Measurements from ENCODE around the gene TM9SF2. TPM values are rescaled to one million over a fixed set of nuclear protein-coding genes. Genes with fewer than 3 reads are reported as not detected.

Gene TM9SF2
- total RNA-seq, 2 experiments from 2014 or later: 37.2 to 38.2 TPM

DNA sequence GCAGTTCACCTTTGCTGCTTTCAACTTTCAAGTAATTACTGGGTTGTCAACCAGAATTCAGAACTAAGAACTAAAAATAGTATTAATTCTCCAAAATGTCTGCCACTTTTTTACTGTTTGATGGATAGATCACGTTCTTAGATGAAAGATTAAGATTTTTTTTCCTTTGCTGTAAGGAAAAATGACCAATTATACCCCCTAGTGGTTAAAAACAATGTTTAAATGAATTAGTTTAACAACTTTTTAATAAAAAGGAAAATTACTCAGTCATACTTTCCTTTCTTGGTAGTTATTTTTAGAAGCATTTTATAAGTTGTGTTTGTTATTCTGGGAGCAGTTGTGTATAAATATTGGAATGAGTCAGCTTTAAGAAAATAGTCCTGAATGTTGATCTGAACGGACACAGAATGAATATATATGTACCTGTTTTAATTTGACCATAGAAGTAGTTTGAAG lies 4.6 kb downstream of the TM9SF2 start:
- DNase-seq (peak in 3 of 14 experiments; percentile 44 to 59 (median 50)), ATAC-seq (ENCODE audit: poor library complexity) (no peak)
- H3K4me1 ChIP-seq (ENCODE audit: insufficient read depth, low read length): peaks cover 23% of the 10 kb centered on the region
- no peak overlapping the region for H3K27ac ChIP-seq (ENCODE audit: low read depth in 1 of 2, low read length in 2 of 2)
- H3K9me3 ChIP-seq (ENCODE audit: control insufficient read depth in 1 of 2, insufficient read depth in 1 of 2, low read length in 2 of 2): peaks cover 7 to 9% of the 10 kb centered on the region in 2 experiments
- H3K4me1 Mint-ChIP-seq (ENCODE audit: low read depth): peaks cover 87% of the 10 kb centered on the region
- H3K4me3 Mint-ChIP-seq: peak overlapping the region; percentile 23
- ChIA-PET POLR2A (interaction anchor here (0.7 to 1.4 kb wide), 2 partner anchors 10 to 66 kb away, joined by 3 to 11 read pairs; no protein-coding TSS in a partner anchor), CTCF (interaction anchor here (0.6 to 3.1 kb wide), 4 partner anchors 29 to 151 kb away, joined by 3 to 13 read pairs (median 4); no protein-coding TSS in a partner anchor)
- H3K36me3 ChIP-seq (ENCODE audit: insufficient read depth, low read length): peaks cover 25% of the 10 kb centered on the region
- H3K27ac Mint-ChIP-seq: peak overlapping the region; percentile 34
- intact Hi-C loops (cut with DNase I, micrococcal nuclease): loop anchor here (1.0 to 10.0 kb wide), 3 partner anchors 64 to 211 kb away; no protein-coding TSS in a partner anchor
- TF ChIP-seq, protein P1, sequence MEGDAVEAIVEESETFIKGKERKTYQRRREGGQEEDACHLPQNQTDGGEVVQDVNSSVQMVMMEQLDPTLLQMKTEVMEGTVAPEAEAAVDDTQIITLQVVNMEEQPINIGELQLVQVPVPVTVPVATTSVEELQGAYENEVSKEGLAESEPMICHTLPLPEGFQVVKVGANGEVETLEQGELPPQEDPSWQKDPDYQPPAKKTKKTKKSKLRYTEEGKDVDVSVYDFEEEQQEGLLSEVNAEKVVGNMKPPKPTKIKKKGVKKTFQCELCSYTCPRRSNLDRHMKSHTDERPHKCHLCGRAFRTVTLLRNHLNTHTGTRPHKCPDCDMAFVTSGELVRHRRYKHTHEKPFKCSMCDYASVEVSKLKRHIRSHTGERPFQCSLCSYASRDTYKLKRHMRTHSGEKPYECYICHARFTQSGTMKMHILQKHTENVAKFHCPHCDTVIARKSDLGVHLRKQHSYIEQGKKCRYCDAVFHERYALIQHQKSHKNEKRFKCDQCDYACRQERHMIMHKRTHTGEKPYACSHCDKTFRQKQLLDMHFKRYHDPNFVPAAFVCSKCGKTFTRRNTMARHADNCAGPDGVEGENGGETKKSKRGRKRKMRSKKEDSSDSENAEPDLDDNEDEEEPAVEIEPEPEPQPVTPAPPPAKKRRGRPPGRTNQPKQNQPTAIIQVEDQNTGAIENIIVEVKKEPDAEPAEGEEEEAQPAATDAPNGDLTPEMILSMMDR (IDR thresholded peaks at IDR 0.05): peak; percentile 67
- H3K4me3 ChIP-seq (ENCODE audit: low read length): no peak overlapping the region
- no peaks in the 10 kb centered on the region for H3K27me3 ChIP-seq (ENCODE audit: control insufficient read depth in 1 of 2, insufficient read depth in 2 of 2, low read length in 2 of 2)
- H3K27me3 Mint-ChIP-seq: no peaks in the 10 kb centered on the region
- no peaks in the 10 kb centered on the region for H3K9me3 Mint-ChIP-seq
- H3K36me3 Mint-ChIP-seq (ENCODE audit: low read depth): peaks cover 63% of the 10 kb centered on the region

DNA sequence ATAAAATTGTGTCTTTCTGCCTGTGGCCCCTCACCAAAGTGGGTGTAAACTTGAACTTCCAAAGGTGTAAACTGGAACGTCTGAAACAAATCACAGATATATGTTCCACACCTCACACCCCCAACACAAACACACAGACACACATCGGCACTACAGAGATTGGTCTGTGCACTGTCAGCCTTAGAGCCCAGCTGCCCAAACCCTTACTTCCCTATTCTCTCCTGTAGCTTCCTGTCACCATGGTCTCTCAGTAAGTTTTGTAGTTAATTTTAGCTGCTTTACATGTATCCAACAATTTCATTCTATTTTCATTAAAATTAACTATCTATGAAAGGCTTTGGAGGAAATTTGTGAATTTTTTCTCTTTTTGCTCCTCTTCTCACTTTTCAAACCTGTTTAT lies 5.4 kb downstream of the TM9SF2 start:
- CTCF ChIA-PET: interaction anchor here (1.0 to 3.1 kb wide), 3 partner anchors 33 to 70 kb away, joined by 3 to 13 read pairs (median 6); no protein-coding TSS in a partner anchor
- Histone ChIP-seq H3K36me3 (ENCODE audit: insufficient read depth, low read length) (peaks cover 25% of the 10 kb centered on the region), H3K4me3 (ENCODE audit: low read length) (no peak overlapping the region), H3K9me3 (ENCODE audit: control insufficient read depth in 1 of 2, insufficient read depth in 1 of 2, low read length in 2 of 2) (peaks cover 7 to 9% of the 10 kb centered on the region in 2 experiments), H3K27me3 (ENCODE audit: control insufficient read depth in 1 of 2, insufficient read depth in 2 of 2, low read length in 2 of 2) (no peaks in the 10 kb centered on the region), H3K27ac (ENCODE audit: low read depth in 1 of 2, low read length in 2 of 2) (no peak overlapping the region), H3K4me1 (ENCODE audit: insufficient read depth, low read length) (peaks cover 21% of the 10 kb centered on the region)
- peak in 2 of 14 experiments; percentile 16 to 32 for DNase-seq
- intact Hi-C loops (cut with DNase I, micrococcal nuclease): loop anchor here (1.0 to 10.0 kb wide), 3 partner anchors 64 to 212 kb away; no protein-coding TSS in a partner anchor
- Mint-ChIP-seq H3K27me3 (no peaks in the 10 kb centered on the region), H3K36me3 (ENCODE audit: low read depth) (peaks cover 62% of the 10 kb centered on the region), H3K4me1 (ENCODE audit: low read depth) (peaks cover 87% of the 10 kb centered on the region), H3K9me3 (no peaks in the 10 kb centered on the region), H3K27ac (no peak overlapping the region), H3K4me3 (no peak overlapping the region)
- TF ChIP-seq, protein P1 (IDR thresholded peaks at IDR 0.05): no peak
- POLR2A ChIA-PET: interaction anchor here (0.5 kb wide), 1 partner anchor 121 kb away, joined by 3 read pairs; no protein-coding TSS in a partner anchor
- no peak for ATAC-seq (ENCODE audit: poor library complexity)

DNA sequence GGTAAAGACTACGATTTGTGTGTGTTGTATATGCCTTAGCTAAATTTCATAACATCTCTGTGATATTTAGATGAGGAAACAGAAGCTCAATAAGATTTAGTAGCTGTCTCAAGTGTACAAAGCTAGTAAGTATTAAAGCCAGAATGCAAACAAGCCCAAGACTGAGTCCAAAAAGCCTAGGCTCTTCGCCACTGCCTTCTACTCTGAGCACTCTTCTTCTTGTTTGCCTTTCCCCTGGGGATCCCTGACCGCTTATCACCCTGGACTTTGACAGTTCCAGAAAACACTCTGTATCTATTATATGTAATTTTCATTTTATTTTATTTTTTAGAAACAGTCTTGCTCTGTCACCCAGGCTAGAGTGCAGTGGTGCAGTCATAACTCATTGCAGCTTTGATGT lies 5.8 kb downstream of the TM9SF2 start:
- H3K4me1 ChIP-seq (ENCODE audit: insufficient read depth, low read length): peaks cover 21% of the 10 kb centered on the region
- TF ChIP-seq, protein P1 (IDR thresholded peaks at IDR 0.05): no peak
- no peak overlapping the region for H3K27ac ChIP-seq (ENCODE audit: low read depth in 1 of 2, low read length in 2 of 2)
- Mint-ChIP-seq H3K4me1 (ENCODE audit: low read depth) (peaks cover 87% of the 10 kb centered on the region), H3K4me3 (no peak overlapping the region), H3K9me3 (no peaks in the 10 kb centered on the region), H3K27ac (no peak overlapping the region), H3K36me3 (ENCODE audit: low read depth) (peaks cover 58% of the 10 kb centered on the region), H3K27me3 (no peaks in the 10 kb centered on the region)
- H3K4me3 ChIP-seq (ENCODE audit: low read length): no peak overlapping the region
- POLR2A ChIA-PET: interaction anchor here (0.5 kb wide), 1 partner anchor 120 kb away, joined by 3 read pairs; no protein-coding TSS in a partner anchor
- CTCF ChIA-PET: interaction anchor here (1.0 to 3.1 kb wide), 3 partner anchors 32 to 70 kb away, joined by 3 to 13 read pairs (median 6); no protein-coding TSS in a partner anchor
- no peaks in the 10 kb centered on the region for H3K27me3 ChIP-seq (ENCODE audit: control insufficient read depth in 1 of 2, insufficient read depth in 2 of 2, low read length in 2 of 2)
- no peak for DNase-seq
- peaks cover 25% of the 10 kb centered on the region for H3K36me3 ChIP-seq (ENCODE audit: insufficient read depth, low read length)
- peaks cover 7 to 9% of the 10 kb centered on the region in 2 experiments for H3K9me3 ChIP-seq (ENCODE audit: control insufficient read depth in 1 of 2, insufficient read depth in 1 of 2, low read length in 2 of 2)
- ATAC-seq (ENCODE audit: poor library complexity): no peak
- intact Hi-C loops (cut with DNase I, micrococcal nuclease): loop anchor here in 1 of 2 experiments (10.0 kb wide), 2 partner anchors 122 to 212 kb away; no protein-coding TSS in a partner anchor

Measured in CD4-positive, alpha-beta T cell (primary cell).